ENCODE measurements around the gene CHN1.

Gene CHN1

DNA sequence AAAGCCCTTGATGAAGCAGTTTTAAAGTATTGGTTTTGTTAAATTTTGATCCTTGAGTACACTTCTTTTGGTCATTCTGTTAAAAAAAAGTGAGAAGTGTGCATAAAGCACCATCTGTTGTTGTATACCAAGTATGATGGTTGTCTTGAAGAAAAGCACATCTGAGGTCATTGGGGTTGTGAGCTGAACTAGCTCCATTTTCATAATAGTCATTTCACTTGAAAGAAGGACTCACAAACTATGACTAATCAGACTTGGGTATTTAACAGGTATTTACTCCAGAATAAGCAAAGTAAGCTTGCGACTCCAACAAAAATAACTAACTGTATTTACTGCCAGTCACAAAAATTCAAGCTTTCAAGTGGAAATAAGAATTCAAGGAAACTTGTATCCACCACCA is 35.1 kb downstream of the CHN1 start:
- no peak for DNase-seq

DNA sequence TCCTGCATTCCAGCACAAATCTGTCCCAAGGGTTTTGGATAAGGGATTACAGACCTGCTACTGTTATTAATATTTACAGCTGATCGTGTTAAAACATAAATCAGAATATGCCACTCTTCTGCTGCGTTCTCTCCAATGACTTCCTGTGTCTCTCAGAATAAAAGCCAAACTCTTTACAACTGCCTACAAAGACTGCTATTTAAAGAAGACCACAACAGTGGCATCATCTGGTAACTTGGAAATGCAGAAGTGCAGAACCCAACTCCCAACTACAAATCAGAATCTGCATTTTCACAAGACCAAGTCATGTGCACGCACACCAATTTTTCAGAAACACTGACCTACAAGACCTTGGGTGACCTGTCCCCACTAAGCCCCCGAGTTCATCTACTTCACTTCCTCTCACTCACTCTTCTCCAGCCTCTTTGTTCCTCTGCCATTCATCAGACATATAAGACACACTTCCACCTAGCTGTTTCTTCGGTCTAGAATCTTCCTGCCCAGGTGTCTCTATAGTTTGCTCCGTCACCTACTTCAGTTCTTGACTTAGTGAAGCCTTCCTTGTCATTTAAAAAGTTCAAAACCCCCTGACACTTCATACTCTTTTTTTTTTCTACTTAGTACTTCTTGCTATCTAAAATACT is 36.0 kb downstream of the CHN1 start:
- DNase-seq: no peak

DNA sequence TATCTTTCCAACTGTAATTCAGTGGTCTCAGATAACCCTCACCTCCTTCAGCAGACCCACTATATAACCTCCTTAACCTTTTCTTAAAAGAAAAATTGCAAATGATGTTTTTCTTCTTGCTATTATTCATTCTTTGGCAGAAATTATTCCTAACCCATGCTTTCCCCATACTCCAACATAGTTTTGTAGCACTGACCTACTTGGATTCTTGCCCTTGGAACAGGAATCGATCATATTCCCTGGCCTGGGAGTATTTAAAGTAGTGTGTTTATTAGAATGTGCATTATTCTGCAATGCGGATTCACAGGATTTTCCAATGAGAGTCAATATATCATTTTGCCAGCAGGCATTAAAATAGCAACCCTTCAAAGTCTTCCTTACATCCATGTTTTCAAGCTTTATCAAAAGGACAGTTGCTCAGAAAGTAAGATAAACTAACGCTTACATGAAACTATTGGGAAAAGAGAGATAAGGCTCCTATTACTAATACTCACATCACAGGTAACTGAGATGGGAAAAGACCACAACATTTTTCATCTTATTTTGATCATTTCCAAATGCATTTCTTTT is 37.4 kb downstream of the CHN1 start:
- DNase-seq: no peak

DNA sequence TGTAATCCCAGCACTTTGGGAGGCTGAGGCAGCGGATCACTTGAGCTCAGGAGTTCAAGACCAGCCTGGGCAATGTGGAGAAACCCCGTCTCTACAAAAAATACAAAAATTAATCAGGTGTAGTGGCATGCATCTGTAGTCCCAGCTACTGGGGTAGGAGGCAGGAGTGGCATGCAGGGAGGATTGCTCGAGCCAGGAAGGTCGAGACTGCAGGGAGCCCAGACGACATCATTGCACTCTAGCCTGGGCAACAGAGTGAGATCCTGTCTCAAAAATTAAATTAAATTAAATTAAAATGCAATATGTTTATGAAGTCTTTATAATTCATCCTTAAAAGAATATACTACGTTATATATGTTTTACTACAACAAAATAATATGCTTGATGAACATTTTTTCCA is 38.1 kb downstream of the CHN1 start:
- DNase-seq: no peak

DNA sequence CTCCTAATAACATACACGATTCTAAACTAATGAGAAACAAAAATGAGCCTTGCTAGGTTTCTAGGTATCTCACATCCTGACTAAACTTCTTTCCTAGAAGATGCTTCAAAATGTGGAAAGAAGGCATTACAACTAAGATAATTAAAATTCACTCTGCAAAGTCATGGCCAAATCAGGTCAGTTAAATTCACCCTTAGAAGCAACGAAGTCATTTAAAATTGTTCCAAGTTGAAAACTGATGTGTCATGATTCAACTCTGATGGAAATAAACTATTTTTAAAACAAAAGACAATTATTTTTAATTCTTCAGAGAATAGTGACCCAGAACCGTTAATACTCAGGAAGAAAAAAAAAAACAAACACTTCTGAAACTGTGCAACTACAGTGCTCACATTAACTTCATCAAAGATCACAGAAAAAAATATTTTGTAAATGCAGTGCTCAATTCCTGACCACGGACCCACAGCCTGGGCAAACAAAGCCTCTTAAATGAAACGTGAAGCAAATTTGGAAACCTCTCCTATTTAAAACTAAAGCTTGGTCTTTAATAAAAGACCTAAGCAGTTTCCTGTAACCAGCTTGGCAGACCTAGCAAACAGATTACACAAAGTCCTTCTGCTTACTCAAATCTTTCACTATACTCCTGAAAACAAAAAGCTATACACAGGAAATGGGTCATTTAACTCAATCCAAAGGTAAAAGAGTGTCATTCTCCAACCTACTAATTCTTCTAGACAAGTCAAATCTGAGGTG is 39.0 kb downstream of the CHN1 start:
- DNase-seq: no peak

DNA sequence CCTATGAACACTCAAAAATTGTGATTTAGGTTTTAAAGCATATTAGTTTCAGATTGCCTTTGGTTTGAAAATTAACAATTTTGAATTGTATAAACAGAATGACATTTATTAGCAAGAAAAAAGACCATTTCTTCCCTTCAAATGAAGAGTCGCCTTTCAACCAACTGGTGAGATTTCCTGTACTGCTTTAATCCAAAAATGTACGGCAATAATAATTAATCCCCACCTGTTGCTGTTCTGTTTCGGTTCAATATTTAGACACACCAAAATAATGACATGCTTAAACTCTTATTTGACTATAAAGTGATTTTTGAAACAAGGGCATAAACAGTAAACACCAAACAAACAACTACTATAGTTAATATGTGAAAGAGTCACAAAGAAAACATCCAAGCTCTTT is 39.6 kb downstream of the CHN1 start:
- DNase-seq: no peak

DNA sequence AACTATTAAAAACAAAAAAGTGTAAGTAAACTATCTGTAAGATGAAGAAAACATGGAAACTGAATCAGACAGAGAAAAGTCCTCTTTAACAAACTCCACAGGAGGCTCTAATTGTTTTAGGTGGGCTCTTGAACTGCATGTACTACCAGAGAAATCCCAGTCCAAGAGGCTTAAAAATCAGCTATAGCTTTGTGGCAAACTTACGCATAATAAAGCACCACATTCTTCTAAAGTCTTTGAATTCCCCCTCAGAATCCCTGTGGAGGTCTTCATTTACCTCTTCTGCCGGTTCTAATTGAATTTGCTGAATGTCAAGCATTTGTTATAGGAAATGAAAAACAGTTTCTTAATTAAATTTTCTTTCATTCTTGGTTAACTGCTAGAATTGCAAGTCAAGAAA is 40.8 kb downstream of the CHN1 start:
- DNase-seq: no peak

DNA sequence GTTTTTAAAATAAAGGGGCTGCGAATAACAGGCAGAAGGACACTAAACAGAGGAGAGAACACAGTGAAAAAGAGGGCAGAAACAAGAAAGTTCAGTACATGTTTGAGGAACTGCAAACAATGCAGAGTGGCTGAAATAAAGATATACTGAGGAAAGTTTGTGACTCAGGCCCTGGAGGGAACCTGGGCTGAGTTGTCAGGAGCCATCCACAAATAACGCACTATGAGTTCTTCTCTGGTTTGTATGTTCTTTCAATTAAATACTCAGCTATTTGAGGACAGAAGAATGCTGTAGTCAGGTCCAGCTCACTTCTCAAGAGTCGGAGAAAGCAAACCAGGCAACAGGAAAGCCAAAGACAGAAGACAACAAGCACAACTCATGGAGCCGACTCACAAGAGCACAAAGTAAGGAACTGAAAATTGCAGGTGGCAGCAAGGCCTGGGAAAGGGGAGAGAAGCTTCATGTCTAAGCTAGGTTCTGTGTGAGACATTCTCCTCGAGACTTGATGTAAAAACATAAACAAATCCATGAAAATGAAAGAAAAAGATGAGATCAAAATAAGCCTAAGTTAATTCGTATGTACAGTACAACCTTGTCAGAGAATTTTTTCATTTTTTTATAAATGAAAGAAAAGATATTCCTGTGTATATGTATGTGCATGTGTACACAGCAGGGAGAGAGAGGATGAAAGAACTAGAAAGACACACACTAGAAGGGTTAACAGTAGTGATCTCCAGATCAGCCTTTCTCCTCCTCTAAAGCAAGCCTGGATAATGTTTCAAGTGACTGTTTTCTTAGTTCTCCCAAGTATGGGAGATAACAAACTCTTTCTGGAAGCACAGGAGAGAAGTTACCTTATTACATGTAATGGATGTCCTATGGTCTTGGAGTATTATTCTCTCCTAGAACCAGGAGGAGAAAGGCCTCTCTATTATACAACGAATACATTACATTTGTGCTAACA is 41.5 kb downstream of the CHN1 start:
- no peak for DNase-seq

DNA sequence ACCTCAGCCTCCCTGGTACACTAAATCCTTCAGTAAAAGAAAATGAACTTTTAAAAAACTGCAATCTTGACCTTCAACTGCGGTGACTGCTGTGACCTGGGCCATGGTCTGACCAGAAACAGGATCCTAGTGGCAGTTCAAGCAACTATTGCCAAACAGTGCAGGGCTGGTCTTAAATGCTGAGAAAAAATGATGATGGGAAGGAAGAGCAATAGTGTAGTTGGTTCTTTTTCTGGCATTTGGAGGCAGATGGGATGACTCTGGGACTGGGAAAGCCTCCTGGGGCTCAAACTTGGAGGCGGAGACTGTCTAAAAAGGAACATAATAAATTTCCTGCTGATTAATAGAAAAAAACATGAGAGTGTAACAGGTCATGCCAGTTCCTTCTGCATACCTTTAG is 45.4 kb downstream of the CHN1 start:
- DNase-seq: no peak

DNA sequence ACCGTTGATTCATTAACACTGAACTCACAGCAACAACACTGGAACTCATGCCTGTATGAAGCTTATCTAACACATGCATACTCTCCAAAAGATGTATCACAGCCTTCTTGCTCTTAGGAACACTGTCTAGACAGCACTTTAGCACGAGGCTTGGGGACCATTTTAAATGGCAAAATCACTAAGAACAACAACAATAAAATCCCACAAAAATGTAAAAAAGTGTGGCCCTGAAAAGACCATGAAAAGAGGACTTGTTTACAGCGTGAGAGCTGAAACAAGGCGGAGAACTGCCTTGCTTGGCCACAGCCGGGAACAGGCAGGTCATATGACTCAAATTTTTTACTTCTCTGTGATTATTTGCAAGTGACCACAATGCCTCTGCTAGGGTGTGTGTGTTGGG is 48.1 kb downstream of the CHN1 start:
- DNase-seq: no peak

DNA sequence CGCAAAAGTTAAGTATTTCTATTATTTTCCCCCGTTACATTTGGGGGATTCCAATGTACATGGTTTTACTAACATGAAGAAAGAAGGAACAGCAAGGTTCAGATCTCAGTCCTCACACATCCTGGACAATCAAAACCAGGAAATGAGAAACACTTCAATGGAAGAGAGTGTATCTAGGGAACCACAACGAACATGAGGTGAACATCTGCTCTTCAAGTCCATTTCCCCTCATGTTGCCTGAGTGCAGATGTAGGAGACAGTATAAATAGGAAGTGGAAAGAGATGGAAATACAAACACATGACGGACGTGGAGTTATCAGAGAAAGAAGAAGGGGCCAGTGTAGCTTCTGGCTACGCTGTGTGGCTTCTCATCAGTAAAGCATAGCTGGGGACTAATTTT is 52.6 kb downstream of the CHN1 start:
- DNase-seq: no peak

DNA sequence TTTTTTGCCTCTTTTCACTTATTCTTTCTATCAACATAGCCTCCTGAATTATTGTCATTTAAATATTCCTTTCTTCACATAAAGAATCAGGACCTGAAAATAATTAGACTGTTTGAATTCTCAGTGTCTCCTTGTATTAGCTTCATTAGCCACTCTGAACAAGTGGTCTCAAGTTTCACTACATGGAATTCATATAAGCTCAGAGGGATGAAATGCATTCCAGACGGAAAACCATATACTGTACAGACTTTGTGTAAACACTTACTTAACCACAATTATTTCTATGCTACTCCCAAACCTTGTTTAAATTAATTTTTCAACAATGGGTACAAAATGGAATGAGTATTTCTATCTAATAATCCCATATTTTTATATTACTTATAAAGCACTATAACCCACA is 53.4 kb downstream of the CHN1 start:
- DNase-seq: no peak

DNA sequence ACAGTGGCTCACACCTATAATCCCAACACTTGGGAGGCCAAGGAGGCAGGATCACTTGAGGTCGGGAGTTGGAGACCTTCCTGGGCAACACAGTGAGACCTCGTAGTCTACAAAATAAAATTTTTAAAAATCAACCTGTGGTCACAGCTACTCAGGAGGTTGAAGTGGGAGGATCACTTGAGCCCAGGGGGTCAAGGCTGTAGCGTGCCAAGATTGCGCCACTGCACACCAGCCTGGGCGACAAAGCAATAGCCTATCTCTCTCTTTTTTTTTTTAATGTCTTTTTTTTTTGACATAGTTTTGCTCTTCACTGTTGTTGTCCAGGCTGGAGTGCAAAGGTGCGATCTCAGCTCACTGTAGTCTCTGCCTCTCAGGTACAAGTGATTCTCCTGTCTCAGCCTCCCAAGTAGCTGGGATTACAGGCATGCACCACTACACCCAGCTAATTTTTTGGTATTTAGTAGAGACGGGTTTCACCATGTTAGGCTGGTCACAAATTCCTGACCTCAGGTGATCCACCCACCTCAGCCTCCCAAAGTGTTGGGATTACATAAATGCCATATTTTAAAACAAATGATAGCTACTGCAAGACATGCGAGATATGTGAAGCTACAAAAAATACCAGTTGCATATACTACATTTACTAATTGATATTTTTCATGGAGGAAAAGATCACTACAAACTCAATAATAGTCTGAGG is 55.0 kb downstream of the CHN1 start:
- no peak for DNase-seq

DNA sequence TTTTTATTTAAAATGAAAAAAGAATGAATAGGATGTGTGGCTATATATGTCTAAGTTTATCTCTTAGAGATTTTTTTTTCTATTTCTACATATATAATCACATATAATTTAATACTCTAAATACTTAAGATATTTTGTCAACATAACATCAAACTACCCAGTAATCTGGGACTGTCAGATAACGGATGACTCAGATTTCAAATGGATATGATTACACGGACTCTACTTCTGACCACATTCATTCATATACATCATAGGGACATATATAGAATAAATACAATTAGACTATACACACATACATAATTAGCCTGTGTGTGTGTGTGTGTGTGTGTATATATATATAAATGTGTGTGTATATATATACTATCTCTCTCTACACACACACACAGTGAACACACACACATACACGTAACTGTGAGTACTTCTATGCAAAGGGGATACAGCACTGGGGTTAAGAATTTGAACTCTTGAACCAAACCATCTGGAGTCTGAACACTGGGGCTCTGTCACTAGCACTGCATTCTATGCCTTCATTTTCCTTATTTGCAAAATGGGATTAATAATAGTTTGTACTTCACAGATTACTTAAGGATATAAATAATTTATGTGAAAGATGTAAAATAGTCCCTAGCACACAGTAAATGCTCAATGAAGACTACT is 59.5 kb downstream of the CHN1 start:
- DNase-seq: no peak

DNA sequence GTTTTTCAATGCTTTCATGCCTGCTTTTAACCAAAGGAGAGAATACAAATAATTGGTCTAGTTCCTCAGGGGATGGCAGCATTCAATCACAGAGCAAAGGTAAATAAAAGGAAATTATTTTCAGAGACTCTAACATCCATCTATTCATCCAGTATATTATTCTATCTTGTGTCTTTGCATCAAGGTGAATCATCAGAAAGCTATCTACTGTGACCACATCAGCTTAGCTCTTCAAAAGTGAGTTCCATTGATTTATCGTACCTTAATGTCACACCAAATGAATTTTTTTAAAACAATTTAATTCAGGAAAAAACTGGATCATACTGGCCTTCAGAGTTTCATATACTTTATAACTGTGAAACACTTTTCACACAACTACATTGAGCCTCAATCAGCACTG is 66.1 kb downstream of the CHN1 start:
- no peak for DNase-seq

DNA sequence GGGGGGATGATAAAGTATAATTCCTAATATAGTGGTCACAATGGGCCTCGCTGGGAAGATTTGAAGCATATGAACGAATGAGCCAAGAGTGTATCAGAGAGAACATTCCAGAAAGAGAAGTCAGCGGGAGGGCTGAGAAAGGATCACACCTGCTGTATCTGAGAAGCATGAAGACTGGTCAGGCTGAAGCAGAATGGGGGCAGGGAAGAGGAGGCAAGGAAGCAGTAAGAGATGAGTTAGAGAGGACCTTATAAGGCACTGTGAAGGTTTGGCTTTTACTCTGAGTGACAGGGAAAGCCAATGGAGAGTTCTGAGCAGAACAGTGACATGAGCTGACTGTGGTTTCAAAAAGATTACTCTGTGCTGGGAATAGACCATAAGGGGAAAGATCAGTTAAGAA is 73.5 kb downstream of the CHN1 start:
- DNase-seq: no peak

DNA sequence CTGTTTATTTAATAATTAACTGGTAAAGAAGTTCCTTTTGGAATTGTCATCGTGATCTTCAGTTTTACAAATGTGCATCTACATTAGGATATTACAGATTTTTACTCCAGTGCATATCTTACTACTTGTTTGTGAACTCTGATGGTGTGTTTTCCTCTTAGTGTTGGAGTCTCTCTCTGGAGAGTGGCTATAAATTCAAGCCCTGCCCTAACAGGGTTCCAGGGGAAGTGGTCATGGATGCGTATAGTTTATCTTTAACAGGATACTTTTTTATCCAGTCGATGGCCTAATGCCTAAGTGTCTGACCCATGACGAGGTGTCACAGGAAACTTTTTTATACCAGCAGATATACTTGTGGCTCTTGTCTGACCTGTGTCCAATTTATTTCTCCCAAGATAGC is 75.4 kb downstream of the CHN1 start:
- DNase-seq: no peak

DNA sequence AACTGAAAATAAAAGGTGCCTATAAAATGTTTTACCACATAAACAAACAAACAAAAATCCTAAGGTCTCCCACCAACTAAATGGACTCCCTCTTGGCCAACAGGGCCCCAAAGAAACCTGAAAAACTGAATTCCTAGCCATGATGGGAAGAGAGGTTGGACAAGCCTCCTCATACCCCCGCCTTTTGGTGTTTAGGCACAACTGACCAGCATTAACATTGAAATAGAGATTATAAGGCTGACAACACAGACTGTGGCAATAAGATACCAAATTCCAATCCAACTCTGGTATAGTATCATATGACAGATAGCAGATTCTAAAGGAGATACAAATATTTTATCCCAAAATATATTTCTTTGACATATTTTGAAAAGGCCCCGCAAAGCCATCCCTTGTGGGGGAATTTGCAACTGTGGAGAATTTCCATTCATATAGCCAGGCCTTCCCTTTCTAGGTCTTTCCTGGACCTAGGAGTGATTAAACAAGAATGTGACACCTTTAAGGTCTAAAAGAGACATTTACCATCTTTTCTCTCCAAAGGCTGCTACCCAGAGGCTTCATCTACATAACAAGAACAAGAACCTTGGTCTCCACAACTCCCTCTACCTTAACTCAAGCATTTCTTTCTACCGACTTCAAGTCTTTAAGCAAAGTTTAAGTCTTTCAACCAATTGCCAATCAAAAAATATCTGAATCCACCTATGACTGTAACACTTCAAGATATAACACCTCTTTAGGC is 80.0 kb downstream of the CHN1 start:
- DNase-seq: no peak

DNA sequence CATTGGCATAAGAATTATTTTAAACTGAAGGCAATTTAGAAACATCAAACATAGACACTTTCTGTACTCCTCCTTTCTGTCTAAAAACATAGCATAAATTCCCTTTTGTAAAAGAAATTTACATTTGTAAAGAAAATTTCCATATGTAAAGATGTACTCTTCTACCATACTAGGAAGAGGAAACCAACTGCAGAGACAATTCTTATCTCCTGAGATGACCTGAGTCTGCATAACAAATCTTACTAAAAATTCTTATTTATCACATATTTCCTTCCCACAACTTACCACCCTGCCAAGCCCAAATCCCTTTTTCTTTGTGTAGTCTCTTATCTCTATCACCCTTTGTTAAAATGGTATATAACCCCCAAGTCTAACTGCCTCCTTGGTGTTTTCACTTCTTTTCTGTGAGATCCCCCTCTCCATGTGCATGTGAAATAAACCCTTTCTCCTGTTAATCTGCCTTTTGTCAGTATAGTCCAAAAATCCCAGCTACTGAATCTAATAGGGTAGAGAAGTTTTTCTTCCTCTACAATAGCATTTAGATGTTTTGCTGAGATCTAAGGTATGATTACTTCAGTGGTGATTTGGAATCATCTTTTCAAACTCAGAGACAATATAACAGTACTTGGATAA is 81.0 kb downstream of the CHN1 start:
- no peak for DNase-seq

DNA sequence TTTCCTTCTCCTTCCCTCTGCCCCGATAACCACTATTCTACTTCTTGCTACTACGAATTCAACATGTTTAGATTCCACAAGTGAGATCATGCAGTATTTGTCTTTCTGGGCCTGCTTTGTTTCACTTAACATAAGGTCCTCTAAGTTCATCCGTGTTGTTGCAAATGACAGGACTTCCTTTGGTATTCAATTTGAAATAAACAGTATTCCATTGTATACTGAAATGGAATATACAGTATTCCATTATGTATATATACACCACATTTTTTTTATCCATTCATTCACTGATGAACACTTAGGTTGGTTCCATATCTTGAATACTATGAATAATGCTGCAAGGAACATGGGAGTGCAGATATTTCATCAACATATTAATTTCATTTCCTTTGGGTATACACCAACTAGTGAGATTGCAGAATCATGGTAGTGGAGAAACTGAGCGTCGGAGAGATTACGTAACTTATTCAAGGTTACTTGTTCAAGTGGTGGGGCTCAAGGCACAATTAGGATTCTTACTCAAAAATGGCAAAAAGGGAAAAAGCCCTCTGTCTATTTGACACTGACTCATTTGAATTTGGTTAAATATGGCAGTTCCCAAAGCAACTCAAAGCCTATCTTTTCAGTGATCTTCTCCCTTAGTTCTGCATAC is 85.1 kb downstream of the CHN1 start:
- no peak for DNase-seq
